HepG2 (cell line): ENCODE measurements around the gene UXS1.

ENCODE experiments used
- CEBPB ChIP-seq: IDR thresholded peaks from 2 replicates; pipeline ENCODE4 v1.6.1; 2011; ENCODE audit warnings: low read depth, low read length, improper control_type of control experiment, borderline replicate concordance
- EZH2 ChIP-seq: conservative IDR thresholded peaks from 2 replicates; pipeline ENCODE4 v1.6.1; 2012; ENCODE audit warnings: mild to moderate bottlenecking, low read depth, low read length, moderate library complexity
- KLF6 ChIP-seq: IDR thresholded peaks from 2 replicates; pipeline ENCODE4 v1.8.0; 2016; ENCODE audit warnings: missing biosample characterization, missing genetic modification reagents
- SSRP1 ChIP-seq: IDR thresholded peaks from 2 replicates; pipeline ENCODE4 v1.6.1; 2016; ENCODE audit warnings: control low read depth
- TEAD3 ChIP-seq: optimal IDR thresholded peaks from 2 replicates; pipeline ENCODE3; 2016; ENCODE audit warnings: borderline replicate concordance
- U2AF1 ChIP-seq: fragments of 200-400 bp; formaldehyde crosslinking; optimal IDR thresholded peaks from 2 replicates; pipeline ENCODE3; 2017; ENCODE audit warnings: mild to moderate bottlenecking, low read depth, low read length
- ZFY ChIP-seq: sonication (generic); formaldehyde crosslinking; IDR thresholded peaks from 2 replicates; pipeline ENCODE4 v1.4.0; 2020; ENCODE audit warnings: missing genetic modification reagents
- ZNF121 ChIP-seq: sonication (generic); formaldehyde crosslinking; IDR thresholded peaks from 2 replicates; pipeline ENCODE4 v1.5.0; 2020; ENCODE audit warnings: mild to moderate bottlenecking, missing genetic modification reagents
- ZNF274 ChIP-seq: sonication (generic); formaldehyde crosslinking; IDR thresholded peaks from 2 replicates; pipeline ENCODE4 v1.5.1; 2020; ENCODE audit warnings: mild to moderate bottlenecking, missing genetic modification reagents
- TF ChIP-seq, protein P1 (sequence below): sonication (generic); formaldehyde crosslinking; IDR thresholded peaks from 2 replicates; pipeline ENCODE4 v1.5.0; 2020; ENCODE audit warnings: mild to moderate bottlenecking, missing genetic modification reagents, moderate library complexity

DNA sequence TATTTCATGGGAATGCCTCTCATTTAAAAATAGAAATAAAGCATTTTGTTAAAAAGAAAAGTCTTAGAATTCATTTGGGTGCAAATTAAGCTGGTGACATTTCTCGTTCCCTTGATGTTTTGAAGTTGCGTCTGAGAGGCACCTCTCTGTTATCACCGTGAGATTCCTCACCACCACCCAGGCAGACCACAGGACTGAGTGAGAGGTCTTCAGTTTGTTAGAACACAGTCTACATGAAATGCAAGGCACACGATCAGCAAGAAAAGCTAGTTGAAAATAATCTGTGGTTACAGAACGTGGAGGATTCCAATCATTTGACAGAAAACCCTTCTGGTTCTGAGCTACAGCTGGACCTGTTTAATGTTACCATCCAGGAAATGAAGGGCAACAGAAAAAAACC is 116.0 kb downstream of the UXS1 start:
- TF ChIP-seq SSRP1 (CRISPR knock-in tag): no peak
- no peak for TF ChIP-seq ZFY (CRISPR knock-in tag)
- no peak for TF ChIP-seq U2AF1
- TF ChIP-seq KLF6 (CRISPR knock-in tag): no peak
- TF ChIP-seq TEAD3 (CRISPR knock-in tag): no peak
- TF ChIP-seq CEBPB: no peak
- TF ChIP-seq ZNF274: no peak
- TF ChIP-seq EZH2: no peak
- TF ChIP-seq, protein P1, sequence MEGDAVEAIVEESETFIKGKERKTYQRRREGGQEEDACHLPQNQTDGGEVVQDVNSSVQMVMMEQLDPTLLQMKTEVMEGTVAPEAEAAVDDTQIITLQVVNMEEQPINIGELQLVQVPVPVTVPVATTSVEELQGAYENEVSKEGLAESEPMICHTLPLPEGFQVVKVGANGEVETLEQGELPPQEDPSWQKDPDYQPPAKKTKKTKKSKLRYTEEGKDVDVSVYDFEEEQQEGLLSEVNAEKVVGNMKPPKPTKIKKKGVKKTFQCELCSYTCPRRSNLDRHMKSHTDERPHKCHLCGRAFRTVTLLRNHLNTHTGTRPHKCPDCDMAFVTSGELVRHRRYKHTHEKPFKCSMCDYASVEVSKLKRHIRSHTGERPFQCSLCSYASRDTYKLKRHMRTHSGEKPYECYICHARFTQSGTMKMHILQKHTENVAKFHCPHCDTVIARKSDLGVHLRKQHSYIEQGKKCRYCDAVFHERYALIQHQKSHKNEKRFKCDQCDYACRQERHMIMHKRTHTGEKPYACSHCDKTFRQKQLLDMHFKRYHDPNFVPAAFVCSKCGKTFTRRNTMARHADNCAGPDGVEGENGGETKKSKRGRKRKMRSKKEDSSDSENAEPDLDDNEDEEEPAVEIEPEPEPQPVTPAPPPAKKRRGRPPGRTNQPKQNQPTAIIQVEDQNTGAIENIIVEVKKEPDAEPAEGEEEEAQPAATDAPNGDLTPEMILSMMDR (CRISPR knock-in tag): no peak
- TF ChIP-seq ZNF121 (CRISPR knock-in tag): no peak
